Heart left ventricle (tissue), 13 donors: ENCODE measurements around the gene BCL10.

ENCODE experiments used
- CTCF ChIP-seq, 12 donors: fragments of 200-600 bp; sonication (generic) in 4 of 12; IDR thresholded peaks; one replicate each; pipeline versions ENCODE4 v1.5.0 to v1.8.0; 2018 to 2022; ENCODE audit warnings: antibody characterized with exemption in 12 of 12, mild to moderate bottlenecking in 5 of 12
- POLR2A ChIP-seq, 2 donors: fragments of 450-650 bp; IDR thresholded peaks; one replicate each; pipeline ENCODE4 v1.6.1; 2017; ENCODE audit warnings: antibody characterized with exemption in 2 of 2, mild to moderate bottlenecking in 2 of 2, moderate library complexity in 2 of 2
- donor health status: ischemic (EF 13 %, LVEDD 7.1; RV severe dilation, severe dysfunction).
- donor health status: DM: no; HTN: yes; CAD: no.
- donor health status: DM: no; HTN: no; CAD: no.
- donor health status: ischemic (EF 25% LVEDD 6.9; RV normal size, moderate dysfunction).
- donor health status: ischemic (EF 25% LVEDD 5.7; RV mildly dilated, moderate dysfunction).
- donor health status: ischemic (EF 35%, LVEDD 5.7; RV mildly dilated, moderate dysfunction).
- donor health status: nonischemic (EF 11% LVEDD 7.7; RV severe dilation, severe dysfunction).
- donor health status: DM: yes; HTN: yes; CAD: no.
- donor health status: PGD.
- donor health status: ischemic (EF 29% LVEDD 5.4; RV normal size, mild dysfunction).
- donor health status: nonischemic (EF 23%, LVEDD 6.1; RV moderate dilation, normal function).

DNA sequence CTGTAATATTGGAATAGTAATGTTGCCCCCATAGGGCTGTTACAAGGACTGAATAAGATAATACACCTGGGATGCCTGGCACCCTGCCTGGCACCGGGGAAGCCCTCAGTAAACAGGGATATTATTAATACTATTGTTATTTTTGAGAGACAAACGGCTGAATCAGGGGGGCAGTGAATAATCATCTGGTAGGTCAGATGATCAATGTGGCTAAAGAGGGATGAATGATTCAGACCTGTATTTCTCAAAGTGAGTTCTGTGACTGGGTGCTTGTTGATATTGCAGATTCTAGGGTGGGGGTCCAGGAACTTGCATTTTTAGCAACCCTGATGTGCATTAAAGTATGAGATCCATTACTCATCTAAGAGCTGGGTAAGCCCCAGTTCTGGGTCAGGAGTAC, 46.2 kb upstream of the BCL10 start:
- TF ChIP-seq CTCF (IDR thresholded peaks at IDR 0.05) (no peak), POLR2A (IDR thresholded peaks at IDR 0.05) (no peak)
